Stimulated activated CD4-positive, alpha-beta T cell treated with anti-CD3 and anti-CD28 coated beads, Interleukin-12 subunit alpha, Interleukin-12 subunit beta, amount 100 ng/mL, for 48 hours (primary cell): ENCODE measurements around the gene RANBP3.
"Not testable (repeated sequence)": the region's sequence is repeated elsewhere in the genome, so short reads cannot be mapped to it uniquely, and the experiment has no call there.

ENCODE experiments used
- DNase-seq, 3 donors: peaks; one replicate each; pipeline ENCODE4 v3.0.0-alpha.2; 2020; ENCODE audit warnings: low read depth in 2 of 3, low spot score in 1 of 3

The RANBP3 gene

GRCh38 chr19:6006896-6007295 is 29.0 kb upstream of the RANBP3 start:
- DNase-seq = no peak

GRCh38 chr19:6006070-6006446 is 28.1 kb upstream of the RANBP3 start:
- not testable (repeated sequence) for DNase-seq

DNA sequence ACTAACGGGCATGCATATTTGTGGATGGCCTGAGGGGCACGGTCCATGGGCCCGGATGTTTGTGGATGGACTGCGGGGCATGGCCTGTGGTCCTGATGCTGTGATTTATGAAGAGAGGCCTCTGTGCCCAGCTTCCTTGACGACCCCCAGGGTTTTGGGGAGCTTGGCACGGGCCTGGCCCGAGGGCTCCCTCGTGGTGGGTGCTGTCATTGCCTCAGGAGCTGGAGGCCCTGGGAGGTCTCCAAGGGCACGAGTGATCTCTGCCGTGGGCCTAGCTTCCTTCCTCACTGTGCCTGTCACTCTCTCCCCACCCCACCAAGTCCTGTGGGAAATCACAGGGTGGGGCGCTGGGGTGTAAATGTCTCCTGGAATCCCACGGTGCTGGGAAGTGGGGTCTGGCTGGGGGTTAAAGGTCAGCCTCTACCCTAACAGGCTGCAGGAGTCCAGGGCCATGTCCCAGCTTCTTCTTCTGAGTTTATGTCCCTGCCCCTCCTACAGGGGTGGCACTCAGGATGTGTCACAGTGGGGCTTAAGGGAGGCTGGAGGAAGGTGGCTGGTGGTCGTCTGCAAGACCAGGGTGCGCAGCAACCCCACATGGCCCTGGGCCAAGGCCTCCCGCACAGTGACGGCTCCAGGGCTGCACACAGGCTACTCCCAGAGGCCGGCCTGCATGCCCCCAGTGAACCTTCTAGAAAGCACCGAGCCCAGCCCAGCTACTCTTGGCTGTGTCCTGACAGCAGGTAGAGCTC is 27.6 kb upstream of the RANBP3 start:
- no peak for DNase-seq

GRCh38 chr19:6003976-6004375 is 26.0 kb upstream of the RANBP3 start:
- DNase-seq = no peak

DNA sequence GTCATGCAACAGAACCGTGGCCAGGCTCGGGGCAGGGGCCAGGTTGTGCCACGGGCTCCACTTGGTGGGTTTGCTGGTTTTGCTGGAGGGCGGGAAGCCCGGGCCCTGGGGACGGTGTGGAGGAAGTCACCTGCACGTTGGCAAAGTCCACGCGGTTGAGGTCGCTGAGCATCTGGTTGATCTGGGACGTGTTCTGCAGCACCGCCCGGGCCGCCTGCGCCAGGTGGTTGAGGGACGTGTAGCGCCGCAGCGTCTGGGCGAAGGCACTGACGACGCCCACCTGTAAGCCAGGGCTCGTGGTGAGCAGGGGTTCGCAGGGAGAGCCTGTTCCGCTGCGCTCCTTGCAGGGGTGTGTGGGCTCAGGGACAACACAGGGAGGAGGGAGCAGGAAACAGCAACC is 24.7 kb upstream of the RANBP3 start:
- DNase-seq = no peak

DNA sequence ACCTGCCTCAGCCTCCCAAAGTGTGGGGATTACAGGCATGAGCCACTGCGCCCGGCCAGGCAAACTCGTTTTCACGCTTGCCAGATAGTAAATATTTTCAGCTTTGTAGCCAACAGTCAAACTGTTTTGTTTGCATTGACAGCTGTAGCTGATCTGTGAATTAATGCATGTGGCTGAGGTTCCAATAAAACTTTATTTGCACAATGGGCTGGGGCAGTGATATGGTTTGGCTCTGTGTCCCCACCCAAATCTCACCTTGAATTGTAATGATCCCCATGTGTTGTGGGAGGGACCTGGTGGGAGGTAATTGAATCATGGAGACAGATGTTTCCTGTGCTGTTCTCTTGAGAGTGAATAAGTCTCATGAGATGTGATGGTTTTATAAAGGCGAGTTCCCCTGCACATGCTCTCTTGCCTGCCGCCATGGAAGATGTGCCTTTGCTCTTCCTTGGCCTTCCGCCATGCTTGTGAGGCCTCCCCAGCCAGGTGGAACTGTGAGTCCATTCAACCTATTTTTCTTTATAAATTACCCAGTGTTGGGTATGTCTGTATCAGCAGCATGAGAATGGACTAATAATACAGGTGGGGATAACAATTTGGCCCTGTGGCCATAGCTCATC is 22.4 kb upstream of the RANBP3 start:
- DNase-seq = no peak

DNA sequence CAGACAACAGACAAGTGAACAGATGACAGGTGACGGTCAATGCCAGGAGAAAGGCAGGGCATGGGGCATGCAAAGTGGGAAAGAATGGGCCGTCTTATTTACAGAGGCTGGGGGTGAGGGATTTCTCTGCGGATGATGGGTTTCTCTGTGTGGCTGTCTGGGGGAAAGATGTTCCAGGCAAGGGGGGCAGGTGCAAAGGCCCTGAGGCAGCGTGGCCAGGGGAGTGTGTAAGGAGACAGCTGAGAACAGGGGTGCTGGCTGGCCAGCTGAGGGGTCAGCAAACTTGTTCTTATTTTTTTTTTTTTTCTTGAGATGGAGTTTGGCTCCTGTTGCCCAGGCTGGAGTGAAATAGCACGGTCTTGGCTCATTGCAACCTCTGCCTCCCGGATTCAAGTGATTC is 21.8 kb upstream of the RANBP3 start:
- no peak for DNase-seq

GRCh38 chr19:5997371-5997770 is 19.4 kb upstream of the RANBP3 start:
- DNase-seq = no peak

DNA sequence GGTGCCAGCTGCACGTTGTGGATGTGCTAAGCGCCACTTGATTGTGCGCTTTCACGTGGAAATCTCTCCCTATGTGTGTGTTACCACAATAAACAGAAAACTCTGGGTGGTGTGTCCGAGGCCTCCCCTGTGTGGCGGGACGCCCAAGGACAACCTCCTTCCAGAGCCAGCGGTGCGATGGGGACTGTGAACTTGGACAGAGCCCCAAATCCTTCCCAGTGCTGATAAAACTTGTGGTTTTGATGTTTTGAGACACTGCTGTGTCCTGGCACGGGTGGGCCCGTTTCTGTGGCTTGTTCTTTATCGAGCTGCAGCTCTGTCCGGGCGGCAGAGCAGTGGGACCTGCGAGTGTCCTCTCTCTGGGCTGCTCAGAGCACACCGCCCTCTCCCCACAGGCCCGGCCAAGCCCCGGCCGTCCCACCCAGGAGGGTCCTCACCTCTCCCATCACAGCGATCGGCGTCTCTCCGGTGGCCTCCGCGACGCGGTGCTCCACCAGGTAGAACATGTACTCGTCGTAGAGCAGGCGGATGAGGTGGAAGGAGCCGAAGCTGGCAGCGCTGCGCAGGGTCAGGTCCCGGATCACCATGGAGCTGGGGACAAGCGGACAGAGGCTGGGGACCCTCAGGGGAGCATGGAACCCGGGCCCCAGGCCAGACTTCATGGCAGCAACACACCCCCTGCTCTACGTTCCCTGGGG is 18.8 kb upstream of the RANBP3 start:
- no peak for DNase-seq

DNA sequence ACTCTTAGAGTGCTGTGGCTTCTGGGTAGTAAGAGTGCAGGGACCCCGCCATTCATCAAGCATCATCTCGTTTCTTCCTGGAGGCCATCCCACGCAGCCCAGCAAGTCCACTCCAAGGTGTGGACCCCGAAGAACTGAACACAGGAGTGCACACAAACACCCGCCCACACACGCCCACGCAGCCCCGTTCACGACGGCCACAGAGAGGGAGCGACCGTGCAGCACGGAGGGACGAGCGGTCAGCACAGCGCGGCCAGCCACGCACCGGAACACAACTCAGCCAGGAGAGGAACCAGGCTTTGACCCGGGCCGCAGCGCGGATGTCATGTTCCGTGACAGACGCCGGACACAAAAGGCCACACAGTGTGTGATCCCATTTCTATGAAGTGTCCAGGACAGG is 18.2 kb upstream of the RANBP3 start:
- no peak for DNase-seq

- no peak for DNase-seq
Observed at GRCh38 chr19:5995606-5996005, 17.7 kb upstream of the RANBP3 start.

DNA sequence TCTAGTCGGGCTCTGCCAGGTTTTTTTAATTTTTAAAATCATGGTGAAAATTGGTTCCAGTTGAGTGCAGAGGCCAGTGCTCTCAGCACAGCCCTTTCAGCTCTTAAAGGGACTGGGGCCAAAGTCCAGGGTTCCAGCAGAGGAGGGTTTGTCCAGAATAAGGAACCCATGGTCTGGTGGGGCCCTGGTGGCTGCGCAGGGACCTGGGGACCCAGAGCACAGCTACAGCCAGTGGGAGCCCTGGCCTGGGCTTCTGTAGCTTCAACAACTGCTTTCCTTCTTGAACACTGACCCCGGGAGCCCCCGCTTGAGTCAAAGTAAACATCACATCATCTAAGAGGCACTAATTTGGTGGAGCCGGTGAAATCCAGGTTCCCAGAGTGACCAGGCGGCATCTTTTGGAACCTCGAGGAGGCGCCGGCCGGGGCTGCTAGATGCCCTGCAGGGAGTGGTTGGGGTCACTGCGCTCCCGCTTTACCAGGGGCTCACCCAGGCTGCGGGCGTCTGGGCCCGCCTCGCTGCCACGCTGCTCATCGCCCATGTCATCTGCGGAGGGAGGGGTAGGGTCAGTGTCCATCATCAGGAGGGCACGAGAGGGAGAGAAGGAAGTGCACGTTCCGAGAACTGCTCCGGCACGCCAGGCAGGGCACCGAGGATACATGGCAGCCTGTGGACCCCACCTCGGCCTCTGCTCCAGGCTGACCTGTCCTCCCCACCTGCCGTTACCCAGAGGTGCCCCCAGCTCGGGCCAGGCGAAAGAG is 16.6 kb upstream of the RANBP3 start:
- no peak for DNase-seq

DNA sequence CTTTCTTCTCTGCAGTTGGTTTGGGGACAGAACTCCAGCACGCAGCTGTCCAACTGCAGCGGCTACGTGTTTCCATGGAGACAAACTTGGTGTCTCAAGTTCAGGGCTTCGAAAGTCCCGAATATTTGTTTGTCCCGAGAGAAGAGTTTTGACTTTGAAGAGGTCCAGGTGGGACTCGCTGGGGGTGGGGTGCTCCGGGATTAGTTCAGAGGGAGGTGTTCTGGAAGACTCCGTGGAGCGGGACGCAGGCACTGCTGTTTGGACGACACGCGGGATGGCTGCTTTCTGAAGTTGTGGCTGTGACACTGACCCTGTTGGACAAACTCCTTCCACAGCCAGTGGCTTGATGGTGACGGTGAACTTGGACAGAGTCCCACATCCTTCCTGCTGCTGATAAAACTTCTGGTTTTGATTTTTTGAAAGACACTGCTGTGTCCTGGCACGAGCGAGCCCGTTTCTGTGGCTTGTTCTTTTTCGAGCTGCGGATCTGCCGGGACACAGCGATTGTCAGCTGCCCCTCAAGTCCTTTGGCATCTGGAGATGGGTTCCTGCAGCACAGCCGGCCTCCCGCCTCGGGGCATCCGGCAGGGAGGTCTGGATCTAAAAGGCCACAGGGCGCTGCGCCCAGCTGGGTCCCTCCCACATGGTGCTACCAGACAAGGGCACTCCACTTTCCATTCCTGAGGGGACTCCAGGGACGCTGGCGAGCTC is 15.9 kb upstream of the RANBP3 start:
- DNase-seq = no peak

DNA sequence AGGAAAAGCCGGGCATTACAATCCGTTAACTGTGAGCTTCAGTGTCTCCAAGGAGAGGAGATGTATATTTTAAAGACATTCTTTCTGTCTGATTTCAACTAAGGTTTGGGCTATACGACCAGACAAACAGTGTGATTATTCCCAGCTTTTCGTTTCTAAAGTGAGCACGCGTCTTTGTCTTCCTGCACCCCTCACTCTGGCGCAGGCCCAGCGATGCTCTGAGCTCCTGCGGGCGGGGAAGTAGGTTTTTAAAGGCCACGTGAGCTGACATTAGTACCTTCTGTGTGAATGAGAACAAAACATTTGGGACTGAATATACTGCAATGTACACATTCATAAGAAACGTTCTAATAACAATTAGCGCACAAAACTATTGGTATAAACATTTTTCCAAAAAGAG is 15.3 kb upstream of the RANBP3 start:
- DNase-seq = no peak

DNA sequence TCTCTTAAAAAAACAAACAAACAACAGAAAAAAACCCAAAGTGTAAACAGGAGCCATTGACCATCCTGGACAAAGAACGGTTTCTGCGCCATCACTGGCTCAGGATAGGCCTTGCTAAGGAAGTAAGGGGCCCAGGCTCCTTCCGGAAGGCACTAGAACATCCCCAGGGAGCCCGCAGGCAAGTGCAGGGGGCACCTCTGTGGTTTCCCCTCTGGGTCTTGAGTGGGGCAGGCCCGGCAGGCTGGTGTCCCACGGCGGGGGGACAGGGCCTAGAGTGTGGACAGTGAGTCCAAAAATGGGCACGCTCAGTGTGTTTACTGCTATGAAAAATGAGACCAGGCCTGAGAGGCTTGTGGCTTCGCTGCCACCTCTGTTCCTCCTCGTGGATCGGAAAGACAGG is 14.8 kb upstream of the RANBP3 start:
- DNase-seq = no peak

- no peak for DNase-seq
Observed at GRCh38 chr19:5991244-5991838, 13.4 kb upstream of the RANBP3 start.

GRCh38 chr19:5990289-5990797 is 12.4 kb upstream of the RANBP3 start:
- no peak for DNase-seq

- DNase-seq = no peak
Observed at GRCh38 chr19:5989388-5990074, 11.6 kb upstream of the RANBP3 start.

DNA sequence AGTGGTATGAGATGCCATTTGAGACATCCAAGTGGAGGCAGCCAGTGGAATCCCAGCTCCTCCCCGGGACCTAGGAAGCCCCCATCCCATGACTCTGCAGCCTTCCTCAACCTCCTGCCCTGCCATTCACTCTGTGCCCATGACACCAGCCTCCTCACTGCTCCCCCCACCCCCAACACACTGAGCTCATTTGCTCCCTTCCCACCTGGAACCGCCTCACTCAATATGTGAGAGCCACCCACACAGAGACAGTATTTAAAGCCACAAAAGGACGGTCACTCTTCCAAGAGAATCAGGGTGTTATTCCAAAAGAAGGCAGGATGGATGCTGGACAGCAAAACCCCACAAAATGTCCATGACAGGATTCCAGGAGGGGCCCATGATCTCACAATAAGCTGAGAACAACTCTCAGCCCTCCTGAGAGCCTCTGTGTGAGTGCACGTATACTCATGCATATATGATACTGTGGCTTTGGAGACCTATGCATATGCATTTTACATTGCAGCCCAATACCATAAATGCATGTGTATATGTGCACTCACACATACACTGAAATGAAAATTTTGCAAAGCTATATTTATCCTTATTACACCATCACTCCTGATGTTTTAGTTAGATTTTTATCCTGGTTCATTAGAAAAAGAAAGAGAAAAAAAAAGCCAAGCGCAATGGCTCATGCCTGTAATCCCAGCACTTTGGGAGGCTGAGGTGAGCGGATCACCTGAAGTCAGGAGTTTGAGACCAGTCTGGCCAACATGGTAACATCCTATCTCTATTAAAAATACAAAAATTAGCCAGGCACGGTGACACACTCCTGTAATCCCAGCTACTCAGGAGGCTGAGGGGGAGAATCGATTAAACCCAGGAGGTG is 10.8 kb upstream of the RANBP3 start:
- DNase-seq = no peak
